ENCODE data around the gene CT45A6. TPM values are rescaled to one million over a fixed set of nuclear protein-coding genes. Genes with fewer than 3 reads are reported as not detected.
"Not testable (repeated sequence)": the region's sequence is repeated elsewhere in the genome, so short reads cannot be mapped to it uniquely, and the experiment has no call there.

The CT45A6 gene, protein sequence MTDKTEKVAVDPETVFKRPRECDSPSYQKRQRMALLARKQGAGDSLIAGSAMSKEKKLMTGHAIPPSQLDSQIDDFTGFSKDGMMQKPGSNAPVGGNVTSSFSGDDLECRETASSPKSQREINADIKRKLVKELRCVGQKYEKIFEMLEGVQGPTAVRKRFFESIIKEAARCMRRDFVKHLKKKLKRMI
- not detected for polyA plus RNA-seq (2013, experiment 1 of 2)
- polyA plus RNA-seq (2013, experiment 2 of 2), result not detected

DNA sequence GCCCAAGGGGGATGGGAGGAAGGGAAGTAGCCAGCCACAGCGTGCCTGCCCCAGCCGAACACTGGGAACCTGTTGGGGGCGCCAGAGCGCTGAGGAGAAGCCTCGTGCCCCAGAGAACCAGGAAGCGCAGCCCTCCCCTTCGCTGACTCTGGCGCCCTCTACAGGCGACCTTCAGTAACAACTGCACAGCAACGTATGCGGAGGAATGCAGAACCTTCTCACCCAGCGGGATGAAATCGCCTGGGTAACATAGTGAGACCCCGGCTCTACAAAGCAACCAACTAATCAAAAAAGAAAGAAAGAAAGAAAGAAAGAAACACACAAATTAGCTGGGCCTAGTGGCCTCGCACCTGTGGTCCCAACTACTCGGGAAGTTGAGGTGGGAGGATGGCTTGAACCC, at the start of gene CT45A6:
CT45A6 (minus strand) TSS at position 101 of the 400 bp plus-strand sequence. CDS start 3,794 bp downstream, outside the sequence.
- H3K27me3 ChIP-seq (ENCODE audit: insufficient read depth, low read length); H3K4me1 ChIP-seq (ENCODE audit: insufficient read depth, low read length); H3K36me3 ChIP-seq (ENCODE audit: insufficient read depth, low read length); H3K9me3 ChIP-seq (ENCODE audit: insufficient read depth, low read depth, low read length); H3K9ac ChIP-seq (ENCODE audit: low read depth, low read length); H3K27ac ChIP-seq (ENCODE audit: low read depth, low read length); H3K4me3 ChIP-seq (ENCODE audit: low read length): not testable (repeated sequence)
- no CpG with 5 or more reads among the region's 16 CpGs for WGBS

DNA sequence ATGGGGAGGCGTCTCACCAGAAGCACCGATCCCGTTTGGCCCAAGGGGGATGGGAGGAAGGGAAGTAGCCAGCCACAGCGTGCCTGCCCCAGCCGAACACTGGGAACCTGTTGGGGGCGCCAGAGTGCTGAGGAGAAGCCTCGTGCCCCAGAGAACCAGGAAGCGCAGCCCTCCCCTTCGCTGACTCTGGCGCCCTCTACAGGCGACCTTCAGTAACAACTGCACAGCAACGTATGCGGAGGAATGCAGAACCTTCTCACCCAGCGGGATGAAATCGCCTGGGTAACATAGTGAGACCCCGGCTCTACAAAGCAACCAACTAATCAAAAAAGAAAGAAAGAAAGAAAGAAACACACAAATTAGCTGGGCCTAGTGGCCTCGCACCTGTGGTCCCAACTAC, 34.6 kb upstream of the CT45A6 start, which contains the start of gene CT45A7:
CT45A7 (minus strand) TSS at position 101 of the 400 bp plus-strand sequence. CDS start 3,747 bp downstream, outside the sequence.
- not testable (repeated sequence) for H3K36me3 ChIP-seq (ENCODE audit: insufficient read depth, low read length)
- no CpG with 5 or more reads among the region's 17 CpGs for WGBS

DNA sequence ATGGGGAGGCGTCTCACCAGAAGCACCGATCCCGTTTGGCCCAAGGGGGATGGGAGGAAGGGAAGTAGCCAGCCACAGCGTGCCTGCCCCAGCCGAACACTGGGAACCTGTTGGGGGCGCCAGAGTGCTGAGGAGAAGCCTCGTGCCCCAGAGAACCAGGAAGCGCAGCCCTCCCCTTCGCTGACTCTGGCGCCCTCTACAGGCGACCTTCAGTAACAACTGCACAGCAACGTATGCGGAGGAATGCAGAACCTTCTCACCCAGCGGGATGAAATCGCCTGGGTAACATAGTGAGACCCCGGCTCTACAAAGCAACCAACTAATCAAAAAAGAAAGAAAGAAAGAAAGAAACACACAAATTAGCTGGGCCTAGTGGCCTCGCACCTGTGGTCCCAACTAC, 17.3 kb upstream of the CT45A6 start, which contains the start of gene CT45A2:
CT45A2 (minus strand) TSS at position 101 of the 400 bp plus-strand sequence. CDS start 3,747 bp downstream, outside the sequence.
- H3K27me3 ChIP-seq (ENCODE audit: insufficient read depth, low read length); H3K27ac ChIP-seq (ENCODE audit: low read depth, low read length); H3K9ac ChIP-seq (ENCODE audit: low read depth, low read length); H3K4me3 ChIP-seq (ENCODE audit: low read length); H3K36me3 ChIP-seq (ENCODE audit: insufficient read depth, low read length); H3K4me1 ChIP-seq (ENCODE audit: insufficient read depth, low read length); H3K9me3 ChIP-seq (ENCODE audit: insufficient read depth, low read depth, low read length): not testable (repeated sequence)
- WGBS, result no CpG with 5 or more reads among the region's 17 CpGs

More for the DNA sequence above, 34.6 kb upstream of the CT45A6 start, which contains the start of gene CT45A7:
- not testable (repeated sequence) for H3K27me3 ChIP-seq (ENCODE audit: insufficient read depth, low read length); H3K9ac ChIP-seq (ENCODE audit: low read depth, low read length); H3K27ac ChIP-seq (ENCODE audit: low read depth, low read length); H3K4me3 ChIP-seq (ENCODE audit: low read length); H3K4me1 ChIP-seq (ENCODE audit: insufficient read depth, low read length); H3K9me3 ChIP-seq (ENCODE audit: insufficient read depth, low read depth, low read length)

DNA sequence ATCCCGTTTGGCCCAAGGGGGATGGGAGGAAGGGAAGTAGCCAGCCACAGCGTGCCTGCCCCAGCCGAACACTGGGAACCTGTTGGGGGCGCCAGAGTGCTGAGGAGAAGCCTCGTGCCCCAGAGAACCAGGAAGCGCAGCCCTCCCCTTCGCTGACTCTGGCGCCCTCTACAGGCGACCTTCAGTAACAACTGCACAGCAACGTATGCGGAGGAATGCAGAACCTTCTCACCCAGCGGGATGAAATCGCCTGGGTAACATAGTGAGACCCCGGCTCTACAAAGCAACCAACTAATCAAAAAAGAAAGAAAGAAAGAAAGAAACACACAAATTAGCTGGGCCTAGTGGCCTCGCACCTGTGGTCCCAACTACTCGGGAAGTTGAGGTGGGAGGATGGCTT, 17.2 kb downstream of the CT45A6 start, which contains the start of gene CT45A5:
CT45A5 (minus strand) TSS at position 101 of the 400 bp plus-strand sequence. CDS start 3,774 bp downstream, outside the sequence.
- no CpG with 5 or more reads among the region's 16 CpGs for WGBS
- not testable (repeated sequence) for H3K4me3 ChIP-seq (ENCODE audit: low read length); H3K9me3 ChIP-seq (ENCODE audit: insufficient read depth, low read depth, low read length); H3K4me1 ChIP-seq (ENCODE audit: insufficient read depth, low read length); H3K36me3 ChIP-seq (ENCODE audit: insufficient read depth, low read length); H3K9ac ChIP-seq (ENCODE audit: low read depth, low read length); H3K27ac ChIP-seq (ENCODE audit: low read depth, low read length); H3K27me3 ChIP-seq (ENCODE audit: insufficient read depth, low read length)

DNA sequence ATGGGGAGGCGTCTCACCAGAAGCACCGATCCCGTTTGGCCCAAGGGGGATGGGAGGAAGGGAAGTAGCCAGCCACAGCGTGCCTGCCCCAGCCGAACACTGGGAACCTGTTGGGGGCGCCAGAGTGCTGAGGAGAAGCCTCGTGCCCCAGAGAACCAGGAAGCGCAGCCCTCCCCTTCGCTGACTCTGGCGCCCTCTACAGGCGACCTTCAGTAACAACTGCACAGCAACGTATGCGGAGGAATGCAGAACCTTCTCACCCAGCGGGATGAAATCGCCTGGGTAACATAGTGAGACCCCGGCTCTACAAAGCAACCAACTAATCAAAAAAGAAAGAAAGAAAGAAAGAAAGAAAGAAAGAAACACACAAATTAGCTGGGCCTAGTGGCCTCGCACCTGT, 34.5 kb downstream of the CT45A6 start, which contains the start of gene CT45A3:
CT45A3 (minus strand) TSS at position 101 of the 400 bp plus-strand sequence. CDS start 3,747 bp downstream, outside the sequence.
- WGBS, result no CpG with 5 or more reads among the region's 17 CpGs

DNA sequence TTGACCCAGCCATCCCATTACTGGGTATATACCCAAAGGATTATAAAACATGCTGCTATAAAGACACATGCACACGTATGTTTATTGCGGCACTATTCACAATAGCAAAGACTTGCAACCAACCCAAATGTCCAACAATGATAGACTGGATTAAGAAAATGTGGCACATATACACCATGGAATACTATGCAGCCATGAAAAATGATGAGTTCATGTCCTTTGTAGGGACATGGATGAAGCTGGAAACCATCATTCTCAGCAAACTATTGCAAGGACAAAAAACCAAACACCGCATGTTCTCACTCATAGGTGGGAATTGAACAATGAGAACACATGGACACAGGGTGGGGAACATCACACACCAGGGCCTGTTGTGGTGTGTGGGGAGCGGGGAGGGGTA, 57.8 kb downstream of the CT45A6 start:
- not testable (repeated sequence) for H3K27ac ChIP-seq (ENCODE audit: low read depth, low read length); H3K4me1 ChIP-seq (ENCODE audit: insufficient read depth, low read length); H3K9ac ChIP-seq (ENCODE audit: low read depth, low read length); H3K9me3 ChIP-seq (ENCODE audit: insufficient read depth, low read depth, low read length); H3K27me3 ChIP-seq (ENCODE audit: insufficient read depth, low read length); H3K4me3 ChIP-seq (ENCODE audit: low read length); H3K36me3 ChIP-seq (ENCODE audit: insufficient read depth, low read length)
- 100% methylated on average over 1 of the region's 4 CpGs for WGBS

More for the DNA sequence above, 34.5 kb downstream of the CT45A6 start, which contains the start of gene CT45A3:
- H3K4me3 ChIP-seq (ENCODE audit: low read length); H3K36me3 ChIP-seq (ENCODE audit: insufficient read depth, low read length); H3K27me3 ChIP-seq (ENCODE audit: insufficient read depth, low read length); H3K4me1 ChIP-seq (ENCODE audit: insufficient read depth, low read length); H3K9me3 ChIP-seq (ENCODE audit: insufficient read depth, low read depth, low read length); H3K27ac ChIP-seq (ENCODE audit: low read depth, low read length); H3K9ac ChIP-seq (ENCODE audit: low read depth, low read length): not testable (repeated sequence)
